ENCODE measurements around the gene EP400. TPM values are rescaled to one million over a fixed set of nuclear protein-coding genes. Genes with fewer than 3 reads are reported as not detected.
"Not testable (repeated sequence)": the region's sequence is repeated elsewhere in the genome, so short reads cannot be mapped to it uniquely, and the experiment has no call there.

The EP400 gene
- total RNA-seq, 2 experiments from 2014 or later: 45.6 to 46.1 TPM

DNA sequence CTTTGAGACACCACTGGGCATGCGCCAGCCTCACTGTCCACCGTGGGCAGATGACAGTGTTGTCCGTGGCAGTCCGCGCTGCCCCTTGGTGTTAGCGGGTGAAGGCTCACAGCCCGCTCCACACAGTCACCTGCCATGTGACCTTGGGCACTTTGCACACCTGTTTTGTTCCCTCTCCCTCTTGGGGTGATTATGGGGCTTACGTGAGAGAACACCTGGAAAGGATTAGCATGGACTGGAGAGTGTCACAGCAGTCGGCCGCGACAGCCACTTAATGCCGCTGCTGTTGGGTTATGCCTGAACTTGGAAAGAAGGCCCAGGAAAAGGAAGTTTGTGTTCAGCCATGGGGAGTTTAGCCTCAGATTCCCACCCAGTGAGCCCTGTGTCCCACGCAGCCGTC, 100.1 kb downstream of the EP400 start:
- POLR2A ChIA-PET: no interaction called here
- intact Hi-C loops (cut with micrococcal nuclease): no loop called here

DNA sequence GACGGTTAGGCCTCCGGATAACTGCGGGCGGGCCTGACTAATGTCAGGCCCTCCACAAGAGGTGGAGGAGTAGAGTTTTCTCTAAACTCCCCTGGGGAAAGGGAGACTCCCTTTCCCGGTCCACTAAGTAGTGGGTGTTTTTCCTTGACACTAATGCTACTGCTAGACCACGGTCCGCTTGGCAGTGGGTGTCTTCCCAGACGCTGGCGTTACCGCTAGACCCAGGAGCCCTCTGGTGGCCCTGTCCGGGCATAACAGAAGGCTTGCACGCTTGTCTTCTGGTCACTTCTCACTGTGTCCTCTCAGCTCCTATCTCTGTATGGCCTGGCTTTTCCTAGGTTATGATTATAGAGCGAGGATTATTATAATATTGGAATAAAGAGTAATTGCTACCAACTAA, 102.0 kb downstream of the EP400 start:
- H3K27me3 Mint-ChIP-seq; CTCF ChIA-PET; H3K27ac Mint-ChIP-seq; POLR2A ChIA-PET; H3K4me3 Mint-ChIP-seq; intact Hi-C loops (cut with micrococcal nuclease); ATAC-seq; H3K4me1 Mint-ChIP-seq (ENCODE audit: low read depth); H3K9me3 Mint-ChIP-seq: not testable (repeated sequence)
- DNase-seq: peak; percentile 16
- H3K36me3 Mint-ChIP-seq (ENCODE audit: low read depth): peaks cover 48% of the 10 kb centered on the region

More for the DNA sequence above, 100.1 kb downstream of the EP400 start:
- Mint-ChIP-seq H3K4me3 (no peak overlapping the region), H3K9me3 (no peaks in the 10 kb centered on the region), H3K36me3 (ENCODE audit: low read depth) (peaks cover 54% of the 10 kb centered on the region), H3K27ac (no peak overlapping the region), H3K27me3 (no peaks in the 10 kb centered on the region), H3K4me1 (ENCODE audit: low read depth) (no peaks in the 10 kb centered on the region)
- CTCF ChIA-PET: no interaction called here
- ATAC-seq (no peak), DNase-seq (no peak)
- TF ChIP-seq, protein P1, sequence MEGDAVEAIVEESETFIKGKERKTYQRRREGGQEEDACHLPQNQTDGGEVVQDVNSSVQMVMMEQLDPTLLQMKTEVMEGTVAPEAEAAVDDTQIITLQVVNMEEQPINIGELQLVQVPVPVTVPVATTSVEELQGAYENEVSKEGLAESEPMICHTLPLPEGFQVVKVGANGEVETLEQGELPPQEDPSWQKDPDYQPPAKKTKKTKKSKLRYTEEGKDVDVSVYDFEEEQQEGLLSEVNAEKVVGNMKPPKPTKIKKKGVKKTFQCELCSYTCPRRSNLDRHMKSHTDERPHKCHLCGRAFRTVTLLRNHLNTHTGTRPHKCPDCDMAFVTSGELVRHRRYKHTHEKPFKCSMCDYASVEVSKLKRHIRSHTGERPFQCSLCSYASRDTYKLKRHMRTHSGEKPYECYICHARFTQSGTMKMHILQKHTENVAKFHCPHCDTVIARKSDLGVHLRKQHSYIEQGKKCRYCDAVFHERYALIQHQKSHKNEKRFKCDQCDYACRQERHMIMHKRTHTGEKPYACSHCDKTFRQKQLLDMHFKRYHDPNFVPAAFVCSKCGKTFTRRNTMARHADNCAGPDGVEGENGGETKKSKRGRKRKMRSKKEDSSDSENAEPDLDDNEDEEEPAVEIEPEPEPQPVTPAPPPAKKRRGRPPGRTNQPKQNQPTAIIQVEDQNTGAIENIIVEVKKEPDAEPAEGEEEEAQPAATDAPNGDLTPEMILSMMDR (IDR thresholded peaks at IDR 0.05): no peak

- DNase-seq (no peak), ATAC-seq (no peak)
- H3K9me3 Mint-ChIP-seq: no peaks in the 10 kb centered on the region
- no peak overlapping the region for H3K27ac Mint-ChIP-seq
- H3K4me1 Mint-ChIP-seq (ENCODE audit: low read depth): no peaks in the 10 kb centered on the region
- intact Hi-C loops (cut with micrococcal nuclease): no loop called here
- no peaks in the 10 kb centered on the region for H3K27me3 Mint-ChIP-seq
- ChIA-PET POLR2A (no interaction called here), CTCF (no interaction called here)
- TF ChIP-seq, protein P1 (IDR thresholded peaks at IDR 0.05): no peak
- H3K36me3 Mint-ChIP-seq (ENCODE audit: low read depth): peaks cover 49% of the 10 kb centered on the region
- no peak overlapping the region for H3K4me3 Mint-ChIP-seq
Measured at GRCh38 chr12:132052196-132052932, 102.6 kb downstream of the EP400 start.

- Mint-ChIP-seq H3K4me3 (no peak overlapping the region), H3K36me3 (ENCODE audit: low read depth) (peaks cover 51% of the 10 kb centered on the region), H3K9me3 (no peaks in the 10 kb centered on the region), H3K27me3 (no peaks in the 10 kb centered on the region), H3K27ac (no peak overlapping the region), H3K4me1 (ENCODE audit: low read depth) (no peaks in the 10 kb centered on the region)
- DNase-seq (no peak), ATAC-seq (no peak)
- CTCF ChIA-PET: no interaction called here
- POLR2A ChIA-PET: interaction anchor here (1.0 to 1.5 kb wide), 2 partner anchors 15 to 83 kb away, joined by 3 read pairs; no protein-coding TSS in a partner anchor
- TF ChIP-seq, protein P1 (IDR thresholded peaks at IDR 0.05): no peak
- intact Hi-C loops (cut with micrococcal nuclease): no loop called here
Measured at GRCh38 chr12:132053338-132054330, 103.9 kb downstream of the EP400 start.

DNA sequence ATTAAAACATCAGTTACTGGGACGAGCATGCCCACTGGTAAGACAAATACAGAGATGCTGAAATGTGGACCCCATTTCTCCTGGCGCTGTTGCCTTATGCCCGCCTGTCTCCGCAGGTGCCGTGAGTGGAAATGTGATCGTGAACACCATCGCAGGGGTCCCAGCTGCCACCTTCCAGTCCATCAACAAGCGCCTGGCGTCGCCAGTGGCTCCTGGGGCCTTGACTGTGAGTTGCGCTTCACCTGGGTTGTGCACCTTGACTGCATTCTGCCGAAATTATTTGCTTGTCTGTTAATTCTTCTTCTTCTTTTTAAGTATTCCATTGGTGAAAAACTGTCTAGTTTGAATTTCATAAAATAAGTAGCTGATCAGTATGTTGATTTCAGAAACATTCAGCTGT, 105.2 kb downstream of the EP400 start:
- POLR2A ChIA-PET: interaction anchor here (1.0 kb wide), 1 partner anchor 82 kb away, joined by 3 read pairs; no protein-coding TSS in a partner anchor
- intact Hi-C loops (cut with micrococcal nuclease): no loop called here
- CTCF ChIA-PET: no interaction called here
- no peak for ATAC-seq
- H3K27me3 Mint-ChIP-seq: no peaks in the 10 kb centered on the region
- TF ChIP-seq, protein P1 (IDR thresholded peaks at IDR 0.05): no peak
- no peak overlapping the region for H3K27ac Mint-ChIP-seq
- peaks cover 47% of the 10 kb centered on the region for H3K36me3 Mint-ChIP-seq (ENCODE audit: low read depth)
- no peak overlapping the region for H3K4me3 Mint-ChIP-seq
- H3K9me3 Mint-ChIP-seq: no peaks in the 10 kb centered on the region
- DNase-seq: no peak
- no peaks in the 10 kb centered on the region for H3K4me1 Mint-ChIP-seq (ENCODE audit: low read depth)
